B cell (primary cell): ENCODE measurements around the gene ATRNL1.

Experiments used
- CTCF ChIP-seq: fragments of 200-600 bp; IDR thresholded peaks from one replicate; pipeline ENCODE4 v1.8.0; 2022; ENCODE audit warnings: antibody characterized with exemption, mild to moderate bottlenecking
- EZH2 ChIP-seq: IDR thresholded peaks from 2 replicates; pipeline ENCODE4 v1.6.1; 2012; ENCODE audit warnings: borderline replicate concordance, low read depth, mild to moderate bottlenecking, moderate library complexity, low read length; ENCODE audit not compliant: insufficient read depth, poor library complexity, severe bottlenecking

GRCh38 chr10:115628616-115629015, 535.5 kb downstream of the ATRNL1 start:
- no peak for TF ChIP-seq CTCF
- no peak for TF ChIP-seq EZH2
